Measurements from ENCODE around the gene TUSC2. TPM values are rescaled to one million over a fixed set of nuclear protein-coding genes. Genes with fewer than 3 reads are reported as not detected.
A peak's percentile ranks its signal among the peaks of the same experiment; 100 is the strongest.

Gene TUSC2
- total and polyA plus RNA-seq, 2 donors (not counting 1 experiment from before 2014, with no cell fraction given), result 28.2 to 29.3 TPM

DNA sequence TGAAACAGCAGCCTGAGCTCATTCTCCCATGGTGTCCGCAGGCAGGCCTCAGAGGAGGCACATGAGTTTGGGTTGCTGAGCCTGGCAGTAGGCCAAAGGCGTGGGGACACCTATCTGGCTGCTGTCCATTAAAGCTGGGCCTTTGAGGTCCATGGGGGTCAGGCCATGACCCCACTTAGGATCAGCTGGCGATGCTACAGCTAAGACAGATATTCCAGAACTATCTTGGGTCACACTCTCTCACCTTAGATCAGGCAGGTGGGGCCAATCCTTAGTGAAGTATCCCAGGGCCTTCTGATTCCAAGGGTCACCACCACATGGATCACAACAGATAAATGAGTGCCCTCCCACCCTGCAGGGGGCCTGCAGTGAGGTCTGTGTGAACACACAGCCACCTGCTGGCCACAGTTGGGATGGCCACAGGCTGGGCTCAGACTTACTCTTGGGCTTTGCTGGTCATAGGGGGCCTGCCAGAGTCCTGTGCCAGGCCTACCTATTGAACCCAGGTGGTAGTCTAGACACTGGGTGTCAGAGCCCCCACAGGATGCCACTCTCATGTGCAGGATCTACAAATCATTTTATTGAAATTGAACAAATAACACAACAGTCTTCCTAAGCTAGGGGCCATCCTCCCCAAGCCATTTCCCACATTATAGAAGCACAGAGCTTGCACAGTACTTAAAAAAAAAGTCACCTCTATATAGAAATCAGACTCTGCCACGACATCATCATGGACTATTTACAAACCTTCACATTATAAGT, 3.5 kb downstream of the TUSC2 start:
- Mint-ChIP-seq H3K9me3 (ENCODE audit: insufficient read depth) (no peaks in the 10 kb centered on the region), H3K27ac (peak overlapping the region; percentile 54), H3K4me3 (peak overlapping the region; percentile 26), H3K27me3 (no peaks in the 10 kb centered on the region), H3K4me1 (peaks cover 44% of the 10 kb centered on the region)
- H3K4me2 ChIP-seq (replicated peaks; ENCODE audit: low read depth, low read length, poor library complexity, severe bottlenecking), result no peak overlapping the region
- peaks cover 0 to 3% (median 0%) of the 10 kb centered on the region in 3 donors for H3K9me3 ChIP-seq (ENCODE audit: control extremely low read depth in 1 of 3, control insufficient read depth in 2 of 3, insufficient read depth in 1 of 3, low read length in 2 of 3)
- no peak for TF ChIP-seq EZH2 (IDR thresholded peaks at IDR 0.05; ENCODE audit: borderline replicate concordance, insufficient read depth, low read depth, low read length, poor library complexity, severe bottlenecking)
- TF ChIP-seq, protein P1, sequence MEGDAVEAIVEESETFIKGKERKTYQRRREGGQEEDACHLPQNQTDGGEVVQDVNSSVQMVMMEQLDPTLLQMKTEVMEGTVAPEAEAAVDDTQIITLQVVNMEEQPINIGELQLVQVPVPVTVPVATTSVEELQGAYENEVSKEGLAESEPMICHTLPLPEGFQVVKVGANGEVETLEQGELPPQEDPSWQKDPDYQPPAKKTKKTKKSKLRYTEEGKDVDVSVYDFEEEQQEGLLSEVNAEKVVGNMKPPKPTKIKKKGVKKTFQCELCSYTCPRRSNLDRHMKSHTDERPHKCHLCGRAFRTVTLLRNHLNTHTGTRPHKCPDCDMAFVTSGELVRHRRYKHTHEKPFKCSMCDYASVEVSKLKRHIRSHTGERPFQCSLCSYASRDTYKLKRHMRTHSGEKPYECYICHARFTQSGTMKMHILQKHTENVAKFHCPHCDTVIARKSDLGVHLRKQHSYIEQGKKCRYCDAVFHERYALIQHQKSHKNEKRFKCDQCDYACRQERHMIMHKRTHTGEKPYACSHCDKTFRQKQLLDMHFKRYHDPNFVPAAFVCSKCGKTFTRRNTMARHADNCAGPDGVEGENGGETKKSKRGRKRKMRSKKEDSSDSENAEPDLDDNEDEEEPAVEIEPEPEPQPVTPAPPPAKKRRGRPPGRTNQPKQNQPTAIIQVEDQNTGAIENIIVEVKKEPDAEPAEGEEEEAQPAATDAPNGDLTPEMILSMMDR (IDR thresholded peaks at IDR 0.05), result peak; percentile 83
- no peak overlapping the region for H3K27ac ChIP-seq (ENCODE audit: low read length in 2 of 2)
- no peak overlapping the region for H2AFZ ChIP-seq (ENCODE audit: insufficient read depth, low read depth, low read length, poor library complexity, severe bottlenecking)
- DNase-seq (peak; percentile 70), ATAC-seq (ENCODE audit: low read depth) (peak; percentile 26)
- 86% methylated on average over 3 of the region's 4 CpGs for WGBS (ENCODE audit: insufficient coverage)
- H3K79me2 ChIP-seq (ENCODE audit: control insufficient read depth, insufficient read depth, low read length), result peaks cover 21% of the 10 kb centered on the region
- CTCF ChIA-PET, result interaction anchor here (0.7 to 3.1 kb wide), 16 partner anchors 10 to 130 kb away, joined by 3 to 28 read pairs (median 5); partner anchors contain the start of genes HYAL3, IFRD2 and NAA80
- H3K36me3 ChIP-seq (replicated peaks in 1 of 2; ENCODE audit: control extremely low read depth in 1 of 2, control insufficient read depth in 1 of 2, extremely low read depth in 1 of 2, insufficient read depth in 2 of 2, low read length in 1 of 2), result peaks cover 0 to 22% of the 10 kb centered on the region in 2 experiments
- no peak overlapping the region for H3K4me3 ChIP-seq (ENCODE audit: control extremely low read depth in 1 of 5, extremely low read depth in 1 of 5, insufficient read depth in 1 of 5, low read depth in 2 of 5, low read length in 4 of 5)
- peaks cover 27 to 47% of the 10 kb centered on the region in 2 donors for H3K4me1 ChIP-seq (ENCODE audit: control insufficient read depth in 2 of 2, insufficient read depth in 2 of 2, low read length in 2 of 2)
- H4K20me1 ChIP-seq (ENCODE audit: control insufficient read depth, insufficient read depth, low read length, poor library complexity, severe bottlenecking), result peaks cover 11% of the 10 kb centered on the region
- intact Hi-C loops (cut with micrococcal nuclease), result loop anchor here (1.0 to 5.0 kb wide), 2 partner anchors 50 to 87 kb away; partner anchors contain the start of gene GNAI2
- no peaks in the 10 kb centered on the region for H3K27me3 ChIP-seq (replicated peaks in 1 of 4; ENCODE audit: control extremely low read depth in 1 of 4, control insufficient read depth in 3 of 4, insufficient read depth in 4 of 4, low read length in 3 of 4)
- POLR2A ChIA-PET, result interaction anchor here (2.9 kb wide), 1 partner anchor 12 kb away, joined by 16 read pairs; no protein-coding TSS in a partner anchor
- no peak overlapping the region for H3K9ac ChIP-seq (ENCODE audit: low read length)
